Right lobe of liver (tissue), 4 donors: Measurements from ENCODE around the gene EPHX1.

ENCODE experiments used
- POLR2A ChIP-seq: fragments of 450-650 bp; IDR thresholded peaks from one replicate; pipeline ENCODE4 v1.6.1; 2017; ENCODE audit warnings: antibody characterized with exemption, mild to moderate bottlenecking
- TF ChIP-seq, protein P1 (sequence below), 4 donors: fragments of 200-600 bp in 3 of 4; fragments of 450-650 bp in 1 of 4; IDR thresholded peaks; one replicate each; pipeline versions ENCODE4 v1.5.1 to v1.8.0; 2016 to 2022; ENCODE audit warnings: antibody characterized with exemption in 4 of 4, mild to moderate bottlenecking in 2 of 4
- donor health status: DM: no; HTN: no; CAD: no.
- donor health status: DM: no; HTN: no; CAD: no.
- donor health status: DM: no; HTN: yes; CAD: no.

DNA sequence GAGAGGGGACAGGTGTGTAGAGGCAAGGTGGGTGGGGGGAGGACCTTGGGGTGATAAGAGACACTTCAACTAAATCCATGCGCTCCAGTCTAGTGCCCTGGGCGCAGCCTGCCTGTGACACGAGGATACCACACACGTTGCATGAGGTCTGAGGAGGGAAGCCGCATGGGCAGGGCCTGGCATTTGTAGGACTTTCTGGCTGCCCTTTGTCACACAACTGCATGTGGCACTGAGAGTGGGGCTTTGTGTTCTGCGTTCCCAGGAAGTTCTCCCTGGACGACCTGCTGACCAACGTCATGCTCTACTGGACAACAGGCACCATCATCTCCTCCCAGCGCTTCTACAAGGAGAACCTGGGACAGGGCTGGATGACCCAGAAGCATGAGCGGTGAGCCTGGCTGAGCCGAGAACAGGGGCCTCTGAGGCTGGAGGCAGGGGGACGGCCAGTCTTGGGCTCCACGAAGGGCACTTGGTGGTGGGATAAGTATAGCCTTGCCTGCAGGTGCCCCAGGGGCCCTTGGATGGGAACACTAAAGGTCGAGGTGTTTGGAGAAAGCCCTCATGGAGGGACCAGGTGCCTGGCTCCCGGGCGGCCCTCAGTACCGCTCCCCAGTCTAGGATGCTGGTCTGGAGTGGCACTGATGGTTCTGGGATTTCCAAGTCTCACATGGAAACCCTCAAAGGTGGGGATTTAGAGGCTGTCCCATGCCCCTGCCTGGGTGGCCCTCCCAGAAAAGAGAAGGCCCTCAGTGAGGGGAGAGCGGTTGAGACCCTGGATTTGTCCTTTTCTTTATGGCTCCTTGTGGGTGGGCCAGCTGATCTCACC, 34.5 kb downstream of the EPHX1 start:
- TF ChIP-seq POLR2A = no peak
- TF ChIP-seq, protein P1, sequence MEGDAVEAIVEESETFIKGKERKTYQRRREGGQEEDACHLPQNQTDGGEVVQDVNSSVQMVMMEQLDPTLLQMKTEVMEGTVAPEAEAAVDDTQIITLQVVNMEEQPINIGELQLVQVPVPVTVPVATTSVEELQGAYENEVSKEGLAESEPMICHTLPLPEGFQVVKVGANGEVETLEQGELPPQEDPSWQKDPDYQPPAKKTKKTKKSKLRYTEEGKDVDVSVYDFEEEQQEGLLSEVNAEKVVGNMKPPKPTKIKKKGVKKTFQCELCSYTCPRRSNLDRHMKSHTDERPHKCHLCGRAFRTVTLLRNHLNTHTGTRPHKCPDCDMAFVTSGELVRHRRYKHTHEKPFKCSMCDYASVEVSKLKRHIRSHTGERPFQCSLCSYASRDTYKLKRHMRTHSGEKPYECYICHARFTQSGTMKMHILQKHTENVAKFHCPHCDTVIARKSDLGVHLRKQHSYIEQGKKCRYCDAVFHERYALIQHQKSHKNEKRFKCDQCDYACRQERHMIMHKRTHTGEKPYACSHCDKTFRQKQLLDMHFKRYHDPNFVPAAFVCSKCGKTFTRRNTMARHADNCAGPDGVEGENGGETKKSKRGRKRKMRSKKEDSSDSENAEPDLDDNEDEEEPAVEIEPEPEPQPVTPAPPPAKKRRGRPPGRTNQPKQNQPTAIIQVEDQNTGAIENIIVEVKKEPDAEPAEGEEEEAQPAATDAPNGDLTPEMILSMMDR (IDR thresholded peaks at IDR 0.05) = no peak
